OCI-LY7 (cell line): ENCODE measurements around the gene AADACL3. TPM values are rescaled to one million over a fixed set of nuclear protein-coding genes. Genes with fewer than 3 reads are reported as not detected.

Experiments used
- BruUV-seq: library from RNA; stranded (reverse); fragments of 400-500 nt; replicated peaks from 2 replicates; lab custom pipeline; 2021; lab: Mats Ljungman, UMichigan
- CTCF ChIA-PET: fragments of 300-600 bp; sonication (Branson Sonifier 250); formaldehyde crosslinking; loops from one replicate; lab custom pipeline; 2022; ENCODE audit warnings: antibody characterized with exemption; ENCODE audit not compliant: unreplicated experiment; lab: Charles Lee
- POLR2A ChIA-PET: fragments of 300-600 bp; sonication (Branson Sonifier 250); formaldehyde crosslinking; loops from one replicate; lab custom pipeline; 2022; ENCODE audit warnings: antibody characterized with exemption; lab: Charles Lee
- DNase-seq: peaks from one replicate; pipeline ENCODE4 v3.0.0-alpha.2; 2015; ENCODE audit warnings: low spot score
- H2AFZ ChIP-seq: fragments of 200-600 bp; sonication (generic), shearing (Covaris generic); 2 replicates; pipeline ENCODE4 v1.6.1; 2014; ENCODE audit warnings: mild to moderate bottlenecking, antibody characterized with exemption, low read length, moderate library complexity
- H3K27ac ChIP-seq: fragments of 200-600 bp; sonication (generic); 2 replicates; pipeline ENCODE4 v1.5.1; 2014; ENCODE audit warnings: mixed run types, low read depth, mild to moderate bottlenecking, moderate library complexity, low read length, inconsistent platforms; ENCODE audit not compliant: poor library complexity, severe bottlenecking
- H3K36me3 ChIP-seq: fragments of 200-600 bp; sonication (generic); 2 replicates; pipeline ENCODE4 v1.6.1; 2014; ENCODE audit warnings: mild to moderate bottlenecking, antibody characterized with exemption, low read length, moderate library complexity, mixed read lengths; ENCODE audit not compliant: insufficient read depth
- H3K4me1 ChIP-seq: fragments of 200-600 bp; sonication (generic); 2 replicates; pipeline ENCODE4 v1.5.1; 2014; ENCODE audit warnings: mild to moderate bottlenecking, low read length; ENCODE audit not compliant: insufficient read depth, poor library complexity, severe bottlenecking
- H3K4me2 ChIP-seq: fragments of 200-600 bp; sonication (generic); 2 replicates; pipeline ENCODE4 v1.6.1; 2014; ENCODE audit warnings: mild to moderate bottlenecking, low read length
- H3K4me3 ChIP-seq: fragments of 200-600 bp; sonication (generic); 2 replicates; pipeline ENCODE4 v1.5.1; 2014; ENCODE audit warnings: mild to moderate bottlenecking, low read depth, low read length; ENCODE audit not compliant: poor library complexity, severe bottlenecking
- H3K79me2 ChIP-seq: fragments of 200-600 bp; sonication (generic); 2 replicates; pipeline ENCODE4 v1.6.1; 2016; ENCODE audit warnings: low read depth, mild to moderate bottlenecking, low read length, moderate library complexity, mixed read lengths; ENCODE audit not compliant: insufficient read depth
- H3K9me2 ChIP-seq: fragments of 200-600 bp; sonication (generic); 2 replicates; pipeline ENCODE4 v1.6.1; 2016; ENCODE audit warnings: mild to moderate bottlenecking, low read length, mixed read lengths; ENCODE audit not compliant: insufficient read depth
- H3K9me3 ChIP-seq: fragments of 200-600 bp; sonication (generic); 2 replicates; pipeline ENCODE4 v1.6.1; 2014; ENCODE audit warnings: mild to moderate bottlenecking, mixed run types, low read length, mixed read lengths
- H4K20me1 ChIP-seq: fragments of 200-600 bp; sonication (generic); 2 replicates; pipeline ENCODE4 v1.6.1; 2014; ENCODE audit warnings: mild to moderate bottlenecking, antibody characterized with exemption, low read length, moderate library complexity, mixed read lengths; ENCODE audit not compliant: insufficient read depth
- CTCF ChIP-seq: fragments of 200-600 bp; sonication (generic); conservative IDR thresholded peaks from 2 replicates; pipeline ENCODE4 v1.5.1; 2014; ENCODE audit warnings: mild to moderate bottlenecking, antibody characterized with exemption, low read length, moderate library complexity, mixed read lengths
- EZH2phosphoT487 ChIP-seq: fragments of 200-600 bp; sonication (generic); IDR thresholded peaks from 2 replicates; pipeline ENCODE4 v1.6.1; 2018; ENCODE audit warnings: low read depth, borderline replicate concordance, mild to moderate bottlenecking, mixed run types, antibody characterized with exemption, low read length, moderate library complexity, mixed read lengths
- intact Hi-C: fragments of 100-400 bp; cut with micrococcal nuclease; formaldehyde crosslinking; loops from one replicate; pipeline ENCODE4 v1.10.0; 2022; ENCODE audit not compliant: unreplicated experiment
- total RNA-seq, 2 experiments: library from RNA; depleted of rRNA in 1 of 2; stranded (reverse); fragments of >200 nt in 1 of 2; shearing (Covaris generic) in 1 of 2; gene quantifications; 2 replicates each; pipeline ENCODE4 v1.2.3, GENCODE V29; 2014 to 2022

Gene AADACL3
- total RNA-seq, 2 experiments from 2014 or later, result not detected

DNA sequence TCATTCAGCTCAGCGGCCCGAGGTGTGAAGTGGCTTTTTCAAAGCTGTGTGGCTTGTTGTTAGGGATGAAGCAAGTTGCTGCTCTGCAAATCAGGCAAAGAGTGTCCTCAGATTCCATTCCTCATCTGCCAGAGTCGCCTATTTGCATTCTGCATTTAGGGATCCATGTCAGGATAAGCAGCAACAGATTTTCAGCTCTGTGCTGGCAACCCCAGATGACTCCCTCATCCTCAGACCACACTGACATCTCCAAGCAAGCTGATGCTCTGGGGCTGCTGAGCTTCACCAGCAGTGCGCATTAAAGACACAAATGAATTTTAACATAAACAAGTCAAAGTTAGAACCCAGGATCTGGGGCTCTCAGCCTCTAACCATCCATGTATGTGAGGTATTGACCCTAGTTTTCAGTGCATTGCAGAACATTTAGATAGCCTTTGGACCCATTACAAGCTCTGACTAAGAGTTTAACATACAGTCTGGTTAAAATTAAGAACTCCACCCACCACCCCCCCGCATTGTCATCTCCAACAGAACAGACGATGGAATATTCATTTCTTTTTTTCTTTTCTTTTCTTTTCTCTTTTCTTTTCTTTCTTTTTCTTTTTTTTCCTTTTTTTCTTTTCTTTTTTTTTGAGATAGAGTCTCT is 41.0 kb downstream of the AADACL3 start:
- Histone ChIP-seq H3K79me2 (no peaks in the 10 kb centered on the region), H3K4me2 (no peak overlapping the region), H3K36me3 (no peaks in the 10 kb centered on the region), H4K20me1 (no peaks in the 10 kb centered on the region), H2AFZ (no peak overlapping the region), H3K4me3 (no peak overlapping the region), H3K9me2 (no peaks in the 10 kb centered on the region), H3K27ac (no peak overlapping the region), H3K9me3 (no peaks in the 10 kb centered on the region), H3K4me1 (no peaks in the 10 kb centered on the region)
- no peak for DNase-seq
- ChIA-PET CTCF (no interaction called here), POLR2A (no interaction called here)
- no TSS peak for BruUV-seq
- TF ChIP-seq CTCF (no peak), EZH2phosphoT487 (no peak)
- intact Hi-C loops, result no loop called here

DNA sequence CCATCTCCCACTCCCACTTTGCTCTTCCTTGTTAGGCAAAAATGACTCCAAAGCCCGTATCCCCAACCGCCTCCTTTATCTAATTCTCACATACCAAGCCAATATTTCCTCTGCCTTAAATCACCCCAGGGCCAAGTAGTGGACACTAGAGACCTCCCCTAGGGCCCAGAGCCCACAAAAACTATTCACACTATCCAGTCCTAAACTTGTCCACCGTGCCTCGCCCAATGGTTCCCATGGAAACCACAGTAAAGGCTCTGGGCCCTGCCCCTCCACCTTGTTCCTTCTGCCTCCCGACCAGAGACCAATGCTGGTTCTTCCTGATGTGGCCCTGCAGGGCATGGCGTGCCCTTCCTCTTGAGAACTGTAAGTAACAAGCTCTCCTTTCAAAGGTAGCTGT is 41.9 kb downstream of the AADACL3 start:
- ChIA-PET CTCF (no interaction called here), POLR2A (no interaction called here)
- no peaks in the 10 kb centered on the region for H3K79me2 ChIP-seq
- BruUV-seq, result no TSS peak
- no peak for DNase-seq
- H3K36me3 ChIP-seq, result no peaks in the 10 kb centered on the region
- H3K4me2 ChIP-seq, result no peak overlapping the region
- no peaks in the 10 kb centered on the region for H3K4me1 ChIP-seq
- intact Hi-C loops, result no loop called here
- no peaks in the 10 kb centered on the region for H3K9me3 ChIP-seq
- H3K9me2 ChIP-seq, result no peaks in the 10 kb centered on the region
- no peak for TF ChIP-seq CTCF
- no peak for TF ChIP-seq EZH2phosphoT487
- H2AFZ ChIP-seq, result no peak overlapping the region
- no peak overlapping the region for H3K27ac ChIP-seq
- H3K4me3 ChIP-seq, result no peak overlapping the region
- no peaks in the 10 kb centered on the region for H4K20me1 ChIP-seq

GRCh38 chr1:12760256-12760795 is 44.4 kb downstream of the AADACL3 start:
- H3K36me3 ChIP-seq, result no peaks in the 10 kb centered on the region
- no peaks in the 10 kb centered on the region for H4K20me1 ChIP-seq
- no peak overlapping the region for H3K27ac ChIP-seq
- no peak overlapping the region for H3K4me3 ChIP-seq
- TF ChIP-seq CTCF (peak; percentile 27; the same call in 1 of the 2 replicates), EZH2phosphoT487 (no peak)
- intact Hi-C loops, result no loop called here
- no peaks in the 10 kb centered on the region for H3K9me3 ChIP-seq
- no peaks in the 10 kb centered on the region for H3K4me1 ChIP-seq
- POLR2A ChIA-PET, result no interaction called here
- no peaks in the 10 kb centered on the region for H3K79me2 ChIP-seq
- BruUV-seq, result no TSS peak
- CTCF ChIA-PET, result no interaction called here
- no peak overlapping the region for H3K4me2 ChIP-seq
- no peak for DNase-seq
- no peaks in the 10 kb centered on the region for H3K9me2 ChIP-seq
- H2AFZ ChIP-seq, result no peak overlapping the region
